NCI-H82 (cell line): Measurements from ENCODE around the gene MAT2B.
A peak's percentile ranks its signal among the peaks of the same experiment; 100 is the strongest.

Source experiments
- DNase-seq: peaks from one replicate; lab custom pipeline; 2025; lab: John Stamatoyannopoulos, UW

Gene MAT2B

GRCh38 chr5:163551156-163551555 lies 45.7 kb downstream of the MAT2B start:
- no peak for DNase-seq

- no peak for DNase-seq
Measured at GRCh38 chr5:163552536-163552935, 47.1 kb downstream of the MAT2B start.

- DNase-seq = no peak
Measured at GRCh38 chr5:163561339-163561738, 55.9 kb downstream of the MAT2B start.

GRCh38 chr5:163562071-163562470 lies 56.7 kb downstream of the MAT2B start:
- DNase-seq = no peak

- no peak for DNase-seq
Measured at GRCh38 chr5:163563112-163563511, 57.7 kb downstream of the MAT2B start.

GRCh38 chr5:163563880-163564279 lies 58.5 kb downstream of the MAT2B start:
- DNase-seq = no peak

- DNase-seq = peak; percentile 74
Measured at GRCh38 chr5:163564321-163564938, 59.0 kb downstream of the MAT2B start.

GRCh38 chr5:163565492-163565891 lies 60.1 kb downstream of the MAT2B start:
- DNase-seq = no peak

- no peak for DNase-seq
Measured at GRCh38 chr5:163565931-163566608, 60.7 kb downstream of the MAT2B start.

- DNase-seq = no peak
Measured at GRCh38 chr5:163566678-163567077, 61.3 kb downstream of the MAT2B start.

GRCh38 chr5:163567811-163568210 lies 62.4 kb downstream of the MAT2B start:
- DNase-seq = no peak
